K562 (cell line): ENCODE results near the gene WLS. TPM values are rescaled to one million over a fixed set of nuclear protein-coding genes. Genes with fewer than 3 reads are reported as not detected.

ENCODE experiments used
- ATAC-seq: fragments of 200-7000 bp; cut with Tn5 transposase; 3 replicates; pipeline ENCODE4 v1.9.1; 2020; ENCODE audit warnings: moderate library complexity
- BruUV-seq: library from RNA; stranded (reverse); fragments of 400-500 nt; replicated peaks from 2 replicates; lab custom pipeline; 2021; lab: Mats Ljungman, UMichigan
- CTCF ChIA-PET: fragments of 300-600 bp; formaldehyde crosslinking; extraction: SDS; loops from one replicate; lab custom pipeline; 2021; ENCODE audit warnings: low intra/inter-chr PET ratio; lab: Yijun Ruan, JAX
- POLR2A ChIA-PET: fragments of 300-600, 350-650 bp; sonication (Branson Sonifier 250); formaldehyde crosslinking; extraction: SDS; loops from one replicate; lab custom pipeline; 2021; ENCODE audit warnings: antibody characterized with exemption, inconsistent platforms; lab: Yijun Ruan, JAX
- DNase-seq, 4 experiments: peaks; one replicate each; pipeline versions ENCODE4 v3.0.0 to v3.0.0-alpha.2; 2011 to 2018; ENCODE audit warnings: low spot score in 3 of 4, mixed read lengths in 3 of 4; ENCODE audit errors: extremely low read depth in 1 of 4
- FAIRE-seq: peaks from 2 replicates; lab custom pipeline; 2011; peaks lifted over from hg19 to GRCh38; lab: Jason Lieb, UNC
- H2AFZ ChIP-seq: 2 replicates; pipeline ENCODE4 v1.6.0; 2011; ENCODE audit warnings: low read depth, low read length, control low read depth, inconsistent platforms
- H3K27ac ChIP-seq: fragments of 200-600 bp; 3 replicates; pipeline ENCODE4 v1.8.0; 2011; ENCODE audit warnings: low read depth, mild to moderate bottlenecking, control low read depth, inconsistent platforms, low read length, moderate library complexity, mixed read lengths; ENCODE audit errors: extremely low read depth
- H3K27me3 ChIP-seq, 2 experiments: fragments of 300-600 bp in 1 of 2; 2 replicates in 1 of 2; 3 replicates in 1 of 2; pipeline versions ENCODE4 v1.6.0 to v1.8.0; 2011; ENCODE audit warnings: inconsistent platforms in 2 of 2, low read length in 2 of 2, mild to moderate bottlenecking in 1 of 2, mixed read lengths in 1 of 2, moderate library complexity in 1 of 2; ENCODE audit not compliant: control insufficient read depth in 2 of 2, insufficient read depth in 2 of 2
- H3K36me3 ChIP-seq: fragments of 300-600 bp; 3 replicates; pipeline ENCODE4 v1.8.0; 2011; ENCODE audit warnings: mild to moderate bottlenecking, low read length, inconsistent platforms; ENCODE audit not compliant: control insufficient read depth, insufficient read depth
- H3K4me1 ChIP-seq, 2 experiments: fragments of 200-600 bp in 1 of 2; replicated peaks in 1 of 2; 2 replicates in 1 of 2; 3 replicates in 1 of 2; pipeline versions ENCODE4 v1.5.1 to v1.8.0; 2011; ENCODE audit warnings: inconsistent platforms in 2 of 2, low read length in 2 of 2, mild to moderate bottlenecking in 1 of 2, mixed read lengths in 1 of 2, moderate library complexity in 1 of 2; ENCODE audit not compliant: control insufficient read depth in 2 of 2, insufficient read depth in 2 of 2
- H3K4me2 ChIP-seq: 2 replicates; pipeline ENCODE4 v1.6.1; 2011; ENCODE audit warnings: low read length, control low read depth, inconsistent platforms, mixed read lengths; ENCODE audit not compliant: insufficient read depth
- H3K4me3 ChIP-seq: fragments of 200-600 bp; sonication (generic), shearing (Covaris generic); 2 replicates; pipeline ENCODE4 v1.5.1; 2016; ENCODE audit warnings: control low read depth, inconsistent platforms
- H3K79me2 ChIP-seq: fragments of 200-600 bp; 3 replicates; pipeline ENCODE4 v1.8.0; 2011; ENCODE audit warnings: low read length, inconsistent platforms; ENCODE audit not compliant: control insufficient read depth, insufficient read depth
- H3K9ac ChIP-seq, 2 experiments: 2 replicates each; pipeline versions ENCODE4 v1.6.0 to v1.6.1; 2011; ENCODE audit warnings: low read depth in 2 of 2, low read length in 2 of 2, control low read depth in 1 of 2, inconsistent platforms in 1 of 2, mild to moderate bottlenecking in 1 of 2, mixed read lengths in 1 of 2; ENCODE audit not compliant: insufficient read depth in 1 of 2
- H3K9me1 ChIP-seq: one replicate; pipeline ENCODE4 v1.6.0; 2011; ENCODE audit warnings: inconsistent platforms, mild to moderate bottlenecking, low read length, moderate library complexity; ENCODE audit not compliant: control insufficient read depth, insufficient read depth
- H3K9me3 ChIP-seq: replicated peaks from 2 replicates; pipeline ENCODE4 v1.5.1; 2011; ENCODE audit warnings: low read depth, low read length, inconsistent platforms; ENCODE audit not compliant: control insufficient read depth, insufficient read depth
- H4K20me1 ChIP-seq: replicated peaks from 2 replicates; pipeline ENCODE4 v1.6.1; 2011; ENCODE audit warnings: low read length, inconsistent platforms, mixed read lengths; ENCODE audit not compliant: control insufficient read depth, insufficient read depth
- BHLHE40 ChIP-seq: IDR thresholded peaks from 2 replicates; pipeline ENCODE4 v1.6.1; 2011; ENCODE audit warnings: low read length, improper control_type of control experiment
- HDAC1 ChIP-seq, 2 experiments: fragments of 450-650 bp; IDR thresholded peaks; 2 replicates each; pipeline ENCODE4 v1.6.1; 2016 to 2017; ENCODE audit warnings: inconsistent platforms in 1 of 2, mild to moderate bottlenecking in 1 of 2, moderate library complexity in 1 of 2
- HMGN3 ChIP-seq: IDR thresholded peaks from 2 replicates; pipeline ENCODE4 v1.6.1; 2011; ENCODE audit warnings: borderline replicate concordance, low read depth, mild to moderate bottlenecking, mixed read lengths, low read length; ENCODE audit not compliant: insufficient read length; ENCODE audit errors: extremely low read depth
- MEF2D ChIP-seq: conservative IDR thresholded peaks from 2 replicates; pipeline ENCODE4 v1.6.1; 2016; ENCODE audit warnings: low read depth, missing genetic modification characterization, missing compliant biosample characterization
- PHTF2 ChIP-seq: fragments of 250-450 bp; sonication (Bioruptor Pico); IDR thresholded peaks from 2 replicates; pipeline ENCODE4 v1.5.0; 2021; ENCODE audit warnings: mild to moderate bottlenecking
- PTTG1 ChIP-seq: fragments of 450-650 bp; IDR thresholded peaks from 2 replicates; pipeline ENCODE4 v1.6.1; 2016; ENCODE audit warnings: low read depth, mild to moderate bottlenecking, missing genetic modification characterization, missing compliant biosample characterization
- RBM34 ChIP-seq: fragments of 200-400 bp; formaldehyde crosslinking; IDR thresholded peaks from 2 replicates; pipeline ENCODE4 v1.6.1; 2018; ENCODE audit warnings: low read length, borderline replicate concordance; ENCODE audit not compliant: insufficient read depth
- TBL1XR1 ChIP-seq, 2 experiments: IDR thresholded peaks; 2 replicates each; pipeline ENCODE4 v1.6.1; 2012; ENCODE audit warnings: improper control_type of control experiment in 2 of 2, low read length in 2 of 2, mild to moderate bottlenecking in 1 of 2
- TFE3 ChIP-seq: fragments of 450-650 bp; formaldehyde crosslinking; IDR thresholded peaks from 2 replicates; pipeline ENCODE4 v1.4.0; 2020; ENCODE audit warnings: mild to moderate bottlenecking, mixed read lengths
- TRIM24 ChIP-seq, 2 experiments: fragments of 450-650 bp; IDR thresholded peaks; 2 replicates each; pipeline ENCODE4 v1.6.1; 2016
- YY1 ChIP-seq, 3 experiments: IDR thresholded peaks; 2 replicates each; pipeline ENCODE4 v1.6.1; 2011; ENCODE audit warnings: low read length in 2 of 3, mild to moderate bottlenecking in 2 of 3, moderate library complexity in 2 of 3, borderline replicate concordance in 1 of 3, control low read depth in 1 of 3, low read depth in 1 of 3; ENCODE audit not compliant: insufficient read depth in 3 of 3, insufficient replicate concordance in 2 of 3, control insufficient read depth in 1 of 3, insufficient read length in 1 of 3; ENCODE audit errors: extremely low read depth in 1 of 3
- ZNF146 ChIP-seq: IDR thresholded peaks from one replicate; pipeline ENCODE4 v1.6.1; 2018; ENCODE audit warnings: missing compliant biosample characterization; ENCODE audit not compliant: unreplicated experiment
- ZNF668 ChIP-seq: fragments of 250-450 bp; sonication (Bioruptor Pico); IDR thresholded peaks from 2 replicates; pipeline ENCODE4 v1.8.0; 2022; ENCODE audit warnings: mild to moderate bottlenecking, inconsistent platforms
- ZNF778 ChIP-seq: fragments of 450-650 bp; formaldehyde crosslinking; IDR thresholded peaks from 2 replicates; pipeline ENCODE4 v1.4.0; 2020; ENCODE audit warnings: mild to moderate bottlenecking, moderate library complexity
- WGBS: fragments of 100-300 bp; shearing (Covaris generic); methylation state at CpG from one replicate; pipeline ENCODE4 v1.1.6; 2016; ENCODE audit warnings: low coverage, mixed read lengths; ENCODE audit not compliant: insufficient coverage; ENCODE audit errors: missing lambda C conversion rate; 5-methylcytosine and 5-hydroxymethylcytosine counted together
- in situ Hi-C: fragments of 300-500 bp; cut with MboI; formaldehyde crosslinking; loops from 4 replicates; pipeline ENCODE4 v1.15.0; 2018; ENCODE audit warnings: inconsistent platforms, mixed read lengths
- intact Hi-C: fragments of 100-400 bp; cut with micrococcal nuclease; formaldehyde crosslinking; loops from 2 replicates; pipeline ENCODE4 v1.14.2; 2022
- polyA plus RNA-seq, 8 experiments: library from polyadenylated mRNA; depleted of rRNA in 4 of 8; stranded (reverse) in 5 of 8; unstranded in 3 of 8; fragments of >200 nt; fragmentation: Nextera tagmentation in 2 of 8; fragmentation: Illumina TruSeq in 1 of 8; extraction: Ambion mirVana in 2 of 8; extraction: Trizol in 1 of 8; gene quantifications; 2 replicates each; pipeline versions ENCODE4 v1.2.1 to v1.2.3, GENCODE V29; 2011 to 2014; ENCODE audit warnings: inconsistent platforms in 1 of 8, missing spikeins in 1 of 8
- total RNA-seq, 7 experiments: library from RNA; depleted of rRNA in 6 of 7; stranded (reverse); fragments of >200 nt in 6 of 7; fragmentation: Illumina TruSeq in 2 of 7; extraction: Trizol in 2 of 7; gene quantifications; 2 replicates each; pipeline versions ENCODE4 v1.2.1 to v1.2.3, GENCODE V29; 2011 to 2021; ENCODE audit warnings: low replicate concordance in 1 of 7
- TF ChIP-seq, protein P1 (sequence below): fragments of 450-650 bp; IDR thresholded peaks from 2 replicates; pipeline ENCODE4 v1.6.1; 2016; ENCODE audit warnings: low read depth, mild to moderate bottlenecking, moderate library complexity

Gene WLS
- total and polyA plus RNA-seq, 9 of the 15 experiments (the other 6 are each of a cell fraction or from before 2014, with no cell fraction given): 0.47 TPM; not detected in 8

GRCh38 chr1:68273530-68273929, 41.2 kb upstream of the WLS start:
- no peak for DNase-seq
- no peak for FAIRE-seq
- Histone ChIP-seq H3K79me2 (no peaks in the 10 kb centered on the region), H3K9me3 (no peaks in the 10 kb centered on the region), H3K36me3 (no peaks in the 10 kb centered on the region), H3K4me1 (no peaks in the 10 kb centered on the region), H3K4me3 (no peak overlapping the region), H3K4me2 (no peak overlapping the region), H4K20me1 (no peaks in the 10 kb centered on the region), H3K9ac (no peak overlapping the region), H2AFZ (no peak overlapping the region), H3K9me1 (no peaks in the 10 kb centered on the region), H3K27me3 (no peaks in the 10 kb centered on the region), H3K27ac (no peak overlapping the region)
- 1% methylated on average over 4 of the region's 4 CpGs for WGBS
- no peak for ATAC-seq
- POLR2A ChIA-PET: no interaction called here
- TF ChIP-seq RBM34: no peak
- CTCF ChIA-PET: no interaction called here
- no TSS peak for BruUV-seq
- intact Hi-C loops: no loop called here
- in situ Hi-C loops: no loop called here

DNA sequence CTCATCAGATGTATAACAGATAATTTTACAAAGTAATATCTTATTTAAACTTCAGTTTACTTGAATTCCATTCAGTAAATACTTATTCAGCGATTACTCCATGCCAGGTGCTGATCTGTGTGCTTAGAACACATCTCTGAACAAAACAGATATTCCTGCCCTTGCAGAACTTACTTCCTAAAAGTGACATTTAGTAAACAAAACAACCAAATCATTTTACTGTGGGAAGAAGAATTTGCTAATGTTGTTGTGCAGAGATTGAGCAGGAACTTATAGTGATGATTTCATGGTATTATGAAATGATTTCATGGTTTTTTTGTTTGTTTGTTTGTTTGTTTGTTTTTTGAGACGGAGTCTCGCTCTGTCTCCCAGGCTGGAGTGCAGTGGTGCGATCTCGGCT, 39.3 kb upstream of the WLS start:
- WGBS: 0% methylated on average over 5 of the region's 5 CpGs
- Histone ChIP-seq H3K4me3 (no peak overlapping the region), H4K20me1 (no peaks in the 10 kb centered on the region), H3K27ac (no peak overlapping the region), H3K27me3 (no peaks in the 10 kb centered on the region), H3K4me1 (no peaks in the 10 kb centered on the region), H3K4me2 (no peak overlapping the region), H3K79me2 (no peaks in the 10 kb centered on the region), H2AFZ (no peak overlapping the region), H3K9me3 (no peaks in the 10 kb centered on the region), H3K36me3 (no peaks in the 10 kb centered on the region), H3K9ac (no peak overlapping the region), H3K9me1 (no peaks in the 10 kb centered on the region)
- intact Hi-C loops: no loop called here
- ATAC-seq (no peak), DNase-seq (no peak), FAIRE-seq (no peak)
- in situ Hi-C loops: no loop called here
- POLR2A ChIA-PET: no interaction called here
- no TSS peak for BruUV-seq
- CTCF ChIA-PET: no interaction called here
- TF ChIP-seq ZNF778 (no peak), BHLHE40 (no peak), MEF2D (no peak), YY1 (IDR thresholded peaks at IDR 0.05; ENCODE audit: borderline replicate concordance in 1 of 3, control insufficient read depth in 1 of 3, extremely low read depth in 1 of 3, insufficient read depth in 3 of 3, insufficient read length in 1 of 3, insufficient replicate concordance in 2 of 3, low read depth in 1 of 3, low read length in 2 of 3) (no peak), TRIM24 (IDR thresholded peaks at IDR 0.05) (no peak), ZNF146 (CRISPR knock-in tag) (no peak), HMGN3 (no peak), PTTG1 (tag) (no peak), TBL1XR1 (IDR thresholded peaks at IDR 0.05; ENCODE audit: low read length in 2 of 2) (no peak), HDAC1 (IDR thresholded peaks at IDR 0.05) (no peak), PHTF2 (CRISPR knock-in tag) (no peak), ZNF668 (CRISPR knock-in tag) (no peak), TFE3 (no peak)
- TF ChIP-seq, protein P1, sequence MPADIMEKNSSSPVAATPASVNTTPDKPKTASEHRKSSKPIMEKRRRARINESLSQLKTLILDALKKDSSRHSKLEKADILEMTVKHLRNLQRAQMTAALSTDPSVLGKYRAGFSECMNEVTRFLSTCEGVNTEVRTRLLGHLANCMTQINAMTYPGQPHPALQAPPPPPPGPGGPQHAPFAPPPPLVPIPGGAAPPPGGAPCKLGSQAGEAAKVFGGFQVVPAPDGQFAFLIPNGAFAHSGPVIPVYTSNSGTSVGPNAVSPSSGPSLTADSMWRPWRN: no peak
